ENCODE data around the gene YY1.

Gene YY1

DNA sequence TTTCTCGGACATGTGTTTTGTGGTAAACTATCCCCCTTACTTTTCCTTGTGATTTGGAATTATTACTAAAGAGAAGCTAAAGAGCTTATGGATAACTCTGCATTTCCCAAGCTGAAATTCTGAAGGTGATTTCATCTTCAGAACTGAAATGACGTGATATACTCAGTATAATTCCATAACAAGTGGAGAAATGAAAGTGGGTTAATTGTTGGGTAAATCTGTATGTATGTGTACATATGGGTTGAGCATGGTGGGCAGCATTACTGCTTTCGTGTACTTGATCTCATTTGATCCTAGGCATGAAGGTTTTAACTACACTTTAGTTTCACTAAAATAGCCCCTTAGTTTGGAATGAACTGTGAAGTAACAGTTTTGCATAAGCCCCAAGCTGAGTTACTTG, 4.1 kb downstream of the YY1 start:
- ATAC-seq, result no peak

DNA sequence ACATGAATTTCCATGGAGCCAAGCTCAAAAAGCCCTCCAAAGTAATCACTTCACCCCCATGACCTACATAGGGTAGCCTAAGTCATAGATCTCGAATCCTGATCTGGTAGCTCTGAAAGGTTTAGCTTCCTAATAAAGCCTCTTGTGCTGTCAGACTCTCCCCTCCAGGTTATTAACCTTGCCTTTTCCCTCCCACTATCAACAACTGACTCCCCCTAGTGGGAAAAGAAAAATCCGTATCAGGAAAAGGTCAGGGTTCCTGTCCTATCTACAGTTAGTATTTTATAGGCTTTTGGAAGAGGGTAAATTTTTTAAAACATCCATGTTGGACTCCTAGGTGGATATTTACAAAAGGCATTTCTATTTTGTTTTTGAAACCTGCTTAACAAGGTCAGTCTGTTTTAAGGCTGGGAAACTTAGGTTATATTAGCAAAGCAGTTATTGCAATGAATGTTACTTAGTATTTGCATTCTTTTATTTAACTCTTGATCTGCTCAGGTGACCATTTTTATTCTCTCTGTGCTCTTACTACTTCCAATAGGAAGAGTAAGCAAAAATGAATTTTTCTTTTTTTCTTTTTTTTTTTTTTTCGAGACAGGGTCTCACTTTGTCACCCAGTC, 8.0 kb downstream of the YY1 start:
- ATAC-seq, result peak; percentile 95
- TF ChIP-seq ISL1 (CRISPR knock-in tag; IDR thresholded peaks at IDR 0.05) (no peak), TOX (CRISPR knock-in tag; IDR thresholded peaks at IDR 0.05; ENCODE audit: borderline replicate concordance) (no peak), ZFP30 (CRISPR knock-in tag; IDR thresholded peaks at IDR 0.05) (no peak), ESRRG (CRISPR knock-in tag; IDR thresholded peaks at IDR 0.05) (no peak), BACH2 (CRISPR knock-in tag; IDR thresholded peaks at IDR 0.05; ENCODE audit: borderline replicate concordance) (no peak), OSR1 (CRISPR knock-in tag; IDR thresholded peaks at IDR 0.05) (no peak), SNAI2 (CRISPR knock-in tag; IDR thresholded peaks at IDR 0.05) (no peak), ZC3H10 (CRISPR knock-in tag; IDR thresholded peaks at IDR 0.05) (no peak), ZNF565 (CRISPR knock-in tag; conservative IDR thresholded peaks at IDR 0.05; ENCODE audit: low read depth) (no peak)
- TF ChIP-seq, protein P1, sequence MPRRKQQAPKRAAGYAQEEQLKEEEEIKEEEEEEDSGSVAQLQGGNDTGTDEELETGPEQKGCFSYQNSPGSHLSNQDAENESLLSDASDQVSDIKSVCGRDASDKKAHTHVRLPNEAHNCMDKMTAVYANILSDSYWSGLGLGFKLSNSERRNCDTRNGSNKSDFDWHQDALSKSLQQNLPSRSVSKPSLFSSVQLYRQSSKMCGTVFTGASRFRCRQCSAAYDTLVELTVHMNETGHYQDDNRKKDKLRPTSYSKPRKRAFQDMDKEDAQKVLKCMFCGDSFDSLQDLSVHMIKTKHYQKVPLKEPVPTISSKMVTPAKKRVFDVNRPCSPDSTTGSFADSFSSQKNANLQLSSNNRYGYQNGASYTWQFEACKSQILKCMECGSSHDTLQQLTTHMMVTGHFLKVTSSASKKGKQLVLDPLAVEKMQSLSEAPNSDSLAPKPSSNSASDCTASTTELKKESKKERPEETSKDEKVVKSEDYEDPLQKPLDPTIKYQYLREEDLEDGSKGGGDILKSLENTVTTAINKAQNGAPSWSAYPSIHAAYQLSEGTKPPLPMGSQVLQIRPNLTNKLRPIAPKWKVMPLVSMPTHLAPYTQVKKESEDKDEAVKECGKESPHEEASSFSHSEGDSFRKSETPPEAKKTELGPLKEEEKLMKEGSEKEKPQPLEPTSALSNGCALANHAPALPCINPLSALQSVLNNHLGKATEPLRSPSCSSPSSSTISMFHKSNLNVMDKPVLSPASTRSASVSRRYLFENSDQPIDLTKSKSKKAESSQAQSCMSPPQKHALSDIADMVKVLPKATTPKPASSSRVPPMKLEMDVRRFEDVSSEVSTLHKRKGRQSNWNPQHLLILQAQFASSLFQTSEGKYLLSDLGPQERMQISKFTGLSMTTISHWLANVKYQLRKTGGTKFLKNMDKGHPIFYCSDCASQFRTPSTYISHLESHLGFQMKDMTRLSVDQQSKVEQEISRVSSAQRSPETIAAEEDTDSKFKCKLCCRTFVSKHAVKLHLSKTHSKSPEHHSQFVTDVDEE (CRISPR knock-in tag; IDR thresholded peaks at IDR 0.05), result no peak
- TF ChIP-seq, protein P2, sequence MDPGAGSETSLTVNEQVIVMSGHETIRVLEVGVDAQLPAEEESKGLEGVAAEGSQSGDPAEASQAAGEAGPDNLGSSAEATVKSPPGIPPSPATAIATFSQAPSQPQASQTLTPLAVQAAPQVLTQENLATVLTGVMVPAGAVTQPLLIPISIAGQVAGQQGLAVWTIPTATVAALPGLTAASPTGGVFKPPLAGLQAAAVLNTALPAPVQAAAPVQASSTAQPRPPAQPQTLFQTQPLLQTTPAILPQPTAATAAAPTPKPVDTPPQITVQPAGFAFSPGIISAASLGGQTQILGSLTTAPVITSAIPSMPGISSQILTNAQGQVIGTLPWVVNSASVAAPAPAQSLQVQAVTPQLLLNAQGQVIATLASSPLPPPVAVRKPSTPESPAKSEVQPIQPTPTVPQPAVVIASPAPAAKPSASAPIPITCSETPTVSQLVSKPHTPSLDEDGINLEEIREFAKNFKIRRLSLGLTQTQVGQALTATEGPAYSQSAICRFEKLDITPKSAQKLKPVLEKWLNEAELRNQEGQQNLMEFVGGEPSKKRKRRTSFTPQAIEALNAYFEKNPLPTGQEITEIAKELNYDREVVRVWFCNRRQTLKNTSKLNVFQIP (CRISPR knock-in tag; IDR thresholded peaks at IDR 0.05; ENCODE audit: borderline replicate concordance, low read depth), result no peak
- TF ChIP-seq, protein P3, sequence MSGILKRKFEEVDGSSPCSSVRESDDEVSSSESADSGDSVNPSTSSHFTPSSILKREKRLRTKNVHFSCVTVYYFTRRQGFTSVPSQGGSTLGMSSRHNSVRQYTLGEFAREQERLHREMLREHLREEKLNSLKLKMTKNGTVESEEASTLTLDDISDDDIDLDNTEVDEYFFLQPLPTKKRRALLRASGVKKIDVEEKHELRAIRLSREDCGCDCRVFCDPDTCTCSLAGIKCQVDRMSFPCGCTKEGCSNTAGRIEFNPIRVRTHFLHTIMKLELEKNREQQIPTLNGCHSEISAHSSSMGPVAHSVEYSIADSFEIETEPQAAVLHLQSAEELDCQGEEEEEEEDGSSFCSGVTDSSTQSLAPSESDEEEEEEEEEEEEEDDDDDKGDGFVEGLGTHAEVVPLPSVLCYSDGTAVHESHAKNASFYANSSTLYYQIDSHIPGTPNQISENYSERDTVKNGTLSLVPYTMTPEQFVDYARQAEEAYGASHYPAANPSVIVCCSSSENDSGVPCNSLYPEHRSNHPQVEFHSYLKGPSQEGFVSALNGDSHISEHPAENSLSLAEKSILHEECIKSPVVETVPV (CRISPR knock-in tag; IDR thresholded peaks at IDR 0.05), result no peak
- TF ChIP-seq, protein P4, sequence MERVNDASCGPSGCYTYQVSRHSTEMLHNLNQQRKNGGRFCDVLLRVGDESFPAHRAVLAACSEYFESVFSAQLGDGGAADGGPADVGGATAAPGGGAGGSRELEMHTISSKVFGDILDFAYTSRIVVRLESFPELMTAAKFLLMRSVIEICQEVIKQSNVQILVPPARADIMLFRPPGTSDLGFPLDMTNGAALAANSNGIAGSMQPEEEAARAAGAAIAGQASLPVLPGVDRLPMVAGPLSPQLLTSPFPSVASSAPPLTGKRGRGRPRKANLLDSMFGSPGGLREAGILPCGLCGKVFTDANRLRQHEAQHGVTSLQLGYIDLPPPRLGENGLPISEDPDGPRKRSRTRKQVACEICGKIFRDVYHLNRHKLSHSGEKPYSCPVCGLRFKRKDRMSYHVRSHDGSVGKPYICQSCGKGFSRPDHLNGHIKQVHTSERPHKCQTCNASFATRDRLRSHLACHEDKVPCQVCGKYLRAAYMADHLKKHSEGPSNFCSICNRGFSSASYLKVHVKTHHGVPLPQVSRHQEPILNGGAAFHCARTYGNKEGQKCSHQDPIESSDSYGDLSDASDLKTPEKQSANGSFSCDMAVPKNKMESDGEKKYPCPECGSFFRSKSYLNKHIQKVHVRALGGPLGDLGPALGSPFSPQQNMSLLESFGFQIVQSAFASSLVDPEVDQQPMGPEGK (CRISPR knock-in tag; IDR thresholded peaks at IDR 0.05; ENCODE audit: borderline replicate concordance), result no peak

More for the DNA sequence above, 4.1 kb downstream of the YY1 start:
- TF ChIP-seq ZNF8 (CRISPR knock-in tag; IDR thresholded peaks at IDR 0.05) (no peak), PPARA (CRISPR knock-in tag; IDR thresholded peaks at IDR 0.05; ENCODE audit: borderline replicate concordance) (no peak), ZC3H10 (CRISPR knock-in tag; IDR thresholded peaks at IDR 0.05) (no peak), ZNF565 (CRISPR knock-in tag; conservative IDR thresholded peaks at IDR 0.05; ENCODE audit: low read depth) (no peak), CSDC2 (CRISPR knock-in tag; IDR thresholded peaks at IDR 0.05) (no peak), TOX (CRISPR knock-in tag; IDR thresholded peaks at IDR 0.05; ENCODE audit: borderline replicate concordance) (no peak), ESRRG (CRISPR knock-in tag; IDR thresholded peaks at IDR 0.05) (no peak), BACH2 (CRISPR knock-in tag; IDR thresholded peaks at IDR 0.05; ENCODE audit: borderline replicate concordance) (no peak), RARB (CRISPR knock-in tag; IDR thresholded peaks at IDR 0.05) (no peak), TCF4 (CRISPR knock-in tag; IDR thresholded peaks at IDR 0.05; ENCODE audit: borderline replicate concordance) (no peak), ISL1 (CRISPR knock-in tag; IDR thresholded peaks at IDR 0.05) (no peak), OSR1 (CRISPR knock-in tag; IDR thresholded peaks at IDR 0.05) (no peak), ZFP3 (CRISPR knock-in tag; IDR thresholded peaks at IDR 0.05) (no peak), ARNTL (CRISPR knock-in tag; IDR thresholded peaks at IDR 0.05; ENCODE audit: borderline replicate concordance, low read depth) (no peak), GLIS3 (CRISPR knock-in tag; IDR thresholded peaks at IDR 0.05) (no peak), SNAI2 (CRISPR knock-in tag; IDR thresholded peaks at IDR 0.05) (no peak)
- TF ChIP-seq, protein P1 (CRISPR knock-in tag; IDR thresholded peaks at IDR 0.05), result no peak
- TF ChIP-seq, protein P2 (CRISPR knock-in tag; IDR thresholded peaks at IDR 0.05; ENCODE audit: borderline replicate concordance, low read depth), result no peak
- TF ChIP-seq, protein P3 (CRISPR knock-in tag; IDR thresholded peaks at IDR 0.05), result no peak
- TF ChIP-seq, protein P5, sequence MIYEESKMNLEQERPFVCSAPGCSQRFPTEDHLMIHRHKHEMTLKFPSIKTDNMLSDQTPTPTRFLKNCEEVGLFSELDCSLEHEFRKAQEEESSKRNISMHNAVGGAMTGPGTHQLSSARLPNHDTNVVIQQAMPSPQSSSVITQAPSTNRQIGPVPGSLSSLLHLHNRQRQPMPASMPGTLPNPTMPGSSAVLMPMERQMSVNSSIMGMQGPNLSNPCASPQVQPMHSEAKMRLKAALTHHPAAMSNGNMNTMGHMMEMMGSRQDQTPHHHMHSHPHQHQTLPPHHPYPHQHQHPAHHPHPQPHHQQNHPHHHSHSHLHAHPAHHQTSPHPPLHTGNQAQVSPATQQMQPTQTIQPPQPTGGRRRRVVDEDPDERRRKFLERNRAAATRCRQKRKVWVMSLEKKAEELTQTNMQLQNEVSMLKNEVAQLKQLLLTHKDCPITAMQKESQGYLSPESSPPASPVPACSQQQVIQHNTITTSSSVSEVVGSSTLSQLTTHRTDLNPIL (CRISPR knock-in tag; IDR thresholded peaks at IDR 0.05; ENCODE audit: low read depth), result no peak

Data from SK-N-SH treated with all-trans-retinoic acid at 6 μM for 48 hours (cell line).